WTC11 (cell line): ENCODE data around the gene CCDC74B. TPM values are rescaled to one million over a fixed set of nuclear protein-coding genes. Genes with fewer than 3 reads are reported as not detected.
A peak's percentile ranks its signal among the peaks of the same experiment; 100 is the strongest.

Experiments
- ATAC-seq: fragments of 200-7000 bp; cut with Tn5 transposase; 2 replicates; pipeline ENCODE4 v1.10.0; 2021; ENCODE audit warnings: mild to moderate bottlenecking, moderate library complexity
- CTCF ChIA-PET: fragments of 300-600 bp; sonication (Branson Sonifier 250); formaldehyde crosslinking; loops from one replicate; lab custom pipeline; 2021; ENCODE audit warnings: antibody characterized with exemption; lab: Charles Lee
- POLR2A ChIA-PET: fragments of 350-600 bp; sonication (Branson Sonifier 250); formaldehyde crosslinking; loops from one replicate; lab custom pipeline; 2021; ENCODE audit warnings: antibody characterized with exemption; lab: Charles Lee
- DNase-seq: peaks from one replicate; pipeline ENCODE4 v3.0.0; 2021; ENCODE audit warnings: low spot score
- H3K27ac Mint-ChIP-seq: 2 replicates; pipeline ENCODE4 v1.8.0; 2021; ENCODE audit warnings: mixed read lengths
- H3K27me3 Mint-ChIP-seq: 2 replicates; pipeline ENCODE4 v1.8.0; 2021; ENCODE audit warnings: low read depth, mild to moderate bottlenecking, moderate library complexity, mixed read lengths
- H3K36me3 Mint-ChIP-seq: 2 replicates; pipeline ENCODE4 v1.8.0; 2021; ENCODE audit warnings: mixed read lengths
- H3K4me1 Mint-ChIP-seq: 2 replicates; pipeline ENCODE4 v1.8.0; 2022; ENCODE audit warnings: mixed read lengths
- H3K4me3 Mint-ChIP-seq: 2 replicates; pipeline ENCODE4 v1.8.0; 2021; ENCODE audit warnings: mild to moderate bottlenecking, moderate library complexity, mixed read lengths
- H3K9me3 Mint-ChIP-seq: 2 replicates; pipeline ENCODE4 v1.8.0; 2021; ENCODE audit warnings: mixed read lengths
- ATF2 ChIP-seq: sonication (generic); formaldehyde crosslinking; IDR thresholded peaks from 2 replicates; pipeline ENCODE4 v1.8.1; 2022; ENCODE audit warnings: low read depth, missing genetic modification reagents, borderline replicate concordance
- CREB1 ChIP-seq: sonication (generic); formaldehyde crosslinking; IDR thresholded peaks from 2 replicates; pipeline ENCODE4 v1.8.0; 2023; ENCODE audit warnings: mild to moderate bottlenecking, missing genetic modification reagents
- JAZF1 ChIP-seq: fragments of 250-450 bp; sonication (Bioruptor Pico); IDR thresholded peaks from 2 replicates; pipeline ENCODE4 v1.9.0; 2021; ENCODE audit warnings: moderate library complexity, mild to moderate bottlenecking, inconsistent platforms
- JUN ChIP-seq: sonication (generic); formaldehyde crosslinking; IDR thresholded peaks from 2 replicates; pipeline ENCODE4 v1.8.0; 2023; ENCODE audit warnings: mild to moderate bottlenecking, missing genetic modification reagents
- KAT7 ChIP-seq: sonication (generic); formaldehyde crosslinking; IDR thresholded peaks from 2 replicates; pipeline ENCODE4 v1.8.1; 2023; ENCODE audit warnings: missing genetic modification reagents, mild to moderate bottlenecking, borderline replicate concordance
- MYBL2 ChIP-seq: sonication (generic); formaldehyde crosslinking; IDR thresholded peaks from 2 replicates; pipeline ENCODE4 v1.8.1; 2023; ENCODE audit warnings: mild to moderate bottlenecking, moderate library complexity, missing genetic modification reagents
- NR1H2 ChIP-seq: sonication (generic); formaldehyde crosslinking; IDR thresholded peaks from 2 replicates; pipeline ENCODE4 v1.9.0; 2021; ENCODE audit warnings: mild to moderate bottlenecking, moderate library complexity, missing genetic modification reagents
- NR3C1 ChIP-seq: sonication (generic); formaldehyde crosslinking; conservative IDR thresholded peaks from 2 replicates; pipeline ENCODE4 v1.8.1; 2023; ENCODE audit warnings: low read depth, mild to moderate bottlenecking, missing genetic modification reagents
- PREB ChIP-seq: sonication (generic); formaldehyde crosslinking; IDR thresholded peaks from 2 replicates; pipeline ENCODE4 v1.8.1; 2022; ENCODE audit warnings: mild to moderate bottlenecking, missing genetic modification reagents, moderate library complexity, borderline replicate concordance
- RELA ChIP-seq: sonication (generic); formaldehyde crosslinking; IDR thresholded peaks from 2 replicates; pipeline ENCODE4 v1.8.1; 2022; ENCODE audit warnings: missing genetic modification reagents, mild to moderate bottlenecking, borderline replicate concordance
- ZBTB21 ChIP-seq: sonication (generic); formaldehyde crosslinking; IDR thresholded peaks from 2 replicates; pipeline ENCODE4 v1.8.1; 2023; ENCODE audit warnings: mild to moderate bottlenecking, missing genetic modification reagents, borderline replicate concordance
- ZMAT4 ChIP-seq: fragments of 250-450 bp; sonication (Bioruptor Pico); IDR thresholded peaks from 2 replicates; pipeline ENCODE4 v1.9.0; 2021; ENCODE audit warnings: mild to moderate bottlenecking
- ZNF232 ChIP-seq: sonication (generic); formaldehyde crosslinking; IDR thresholded peaks from 2 replicates; pipeline ENCODE4 v1.8.0; 2022; ENCODE audit warnings: mild to moderate bottlenecking, missing genetic modification reagents
- ZNF416 ChIP-seq: fragments of 250-450 bp; sonication (Bioruptor Pico); IDR thresholded peaks from 2 replicates; pipeline ENCODE4 v1.9.0; 2021; ENCODE audit warnings: mild to moderate bottlenecking, inconsistent platforms
- ZNF512 ChIP-seq: sonication (generic); formaldehyde crosslinking; IDR thresholded peaks from 2 replicates; pipeline ENCODE4 v1.8.1; 2022; ENCODE audit warnings: missing genetic modification reagents, borderline replicate concordance
- total RNA-seq: library from RNA; stranded (reverse); gene quantifications from 3 replicates; pipeline ENCODE4 v1.2.3, GENCODE V29; 2021
- TF ChIP-seq, protein P1 (sequence below): sonication (generic); formaldehyde crosslinking; IDR thresholded peaks from 2 replicates; pipeline ENCODE4 v1.8.0; 2022; ENCODE audit warnings: mild to moderate bottlenecking, missing genetic modification reagents

CCDC74B gene
- total RNA-seq, 1 experiment from 2014 or later: 5.4 TPM

DNA sequence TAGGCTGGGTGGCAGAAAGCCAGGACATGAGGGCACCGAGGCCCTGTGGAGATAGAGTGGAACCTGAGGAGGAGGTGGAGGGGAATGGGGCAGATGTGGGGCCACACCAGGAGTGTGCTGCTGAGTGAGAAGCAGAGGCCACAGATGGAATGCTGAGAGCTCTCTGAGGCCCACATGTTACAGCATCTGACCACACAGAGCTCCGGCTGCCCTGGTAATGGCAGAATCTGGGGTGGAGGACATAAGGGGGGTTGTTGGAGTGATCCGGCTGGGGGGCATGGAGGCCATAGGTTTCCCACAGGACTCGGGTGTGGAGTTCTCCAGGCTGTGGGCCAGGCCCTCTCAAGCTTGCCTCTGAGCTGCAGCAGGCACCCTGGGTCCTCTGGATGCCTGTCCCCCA lies 41.0 kb upstream of the CCDC74B start:
- Mint-ChIP-seq H3K4me1 (peaks cover 7% of the 10 kb centered on the region), H3K9me3 (no peaks in the 10 kb centered on the region), H3K27me3 (no peaks in the 10 kb centered on the region), H3K36me3 (no peaks in the 10 kb centered on the region), H3K4me3 (no peak overlapping the region), H3K27ac (no peak overlapping the region)
- POLR2A ChIA-PET: interaction anchor here (0.7 to 0.8 kb wide), 2 partner anchors 156 to 1303 kb away, joined by 3 to 4 read pairs; no protein-coding TSS in a partner anchor
- CTCF ChIA-PET: no interaction called here
- no peak for DNase-seq
- no peak for ATAC-seq
- no peak for TF ChIP-seq ZNF512 (CRISPR knock-in tag)
- no peak for TF ChIP-seq JUN (CRISPR knock-in tag)
- TF ChIP-seq JAZF1 (CRISPR knock-in tag): no peak
- no peak for TF ChIP-seq CREB1
- no peak for TF ChIP-seq PREB (CRISPR knock-in tag)

DNA sequence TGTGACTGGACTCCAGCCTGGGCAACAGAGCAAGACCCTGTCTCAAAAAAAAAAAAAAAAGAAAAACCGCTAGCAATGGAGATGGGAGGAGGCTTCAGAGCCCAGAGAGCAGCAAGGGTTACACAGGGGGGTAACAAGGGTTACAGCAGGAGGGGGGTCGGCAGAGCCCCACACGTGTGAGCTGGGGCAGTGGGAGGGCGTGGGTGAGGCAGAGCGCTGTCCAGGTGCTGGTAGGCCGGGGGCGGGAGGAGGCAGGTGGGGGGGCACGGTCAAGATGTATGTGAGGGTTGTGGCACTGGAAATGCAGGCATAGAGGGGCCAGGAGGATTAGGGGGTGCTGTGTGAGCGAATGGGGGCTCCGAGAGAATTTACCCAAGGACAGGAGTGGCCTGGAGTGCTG lies 40.5 kb upstream of the CCDC74B start:
- Mint-ChIP-seq H3K9me3 (no peaks in the 10 kb centered on the region), H3K27me3 (no peaks in the 10 kb centered on the region), H3K4me1 (peaks cover 7% of the 10 kb centered on the region), H3K27ac (no peak overlapping the region), H3K36me3 (no peaks in the 10 kb centered on the region), H3K4me3 (no peak overlapping the region)
- ChIA-PET POLR2A (interaction anchor here (0.7 to 0.8 kb wide), 2 partner anchors 156 to 1304 kb away, joined by 3 to 4 read pairs; no protein-coding TSS in a partner anchor), CTCF (interaction anchor here (1.6 kb wide), 1 partner anchor 103 kb away, joined by 3 read pairs; no protein-coding TSS in a partner anchor)
- no peak for ATAC-seq
- TF ChIP-seq, protein P1, sequence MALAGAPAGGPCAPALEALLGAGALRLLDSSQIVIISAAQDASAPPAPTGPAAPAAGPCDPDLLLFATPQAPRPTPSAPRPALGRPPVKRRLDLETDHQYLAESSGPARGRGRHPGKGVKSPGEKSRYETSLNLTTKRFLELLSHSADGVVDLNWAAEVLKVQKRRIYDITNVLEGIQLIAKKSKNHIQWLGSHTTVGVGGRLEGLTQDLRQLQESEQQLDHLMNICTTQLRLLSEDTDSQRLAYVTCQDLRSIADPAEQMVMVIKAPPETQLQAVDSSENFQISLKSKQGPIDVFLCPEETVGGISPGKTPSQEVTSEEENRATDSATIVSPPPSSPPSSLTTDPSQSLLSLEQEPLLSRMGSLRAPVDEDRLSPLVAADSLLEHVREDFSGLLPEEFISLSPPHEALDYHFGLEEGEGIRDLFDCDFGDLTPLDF (CRISPR knock-in tag): no peak
- TF ChIP-seq ZBTB21 (CRISPR knock-in tag) (no peak), ZNF416 (CRISPR knock-in tag) (no peak)
- DNase-seq: no peak

DNA sequence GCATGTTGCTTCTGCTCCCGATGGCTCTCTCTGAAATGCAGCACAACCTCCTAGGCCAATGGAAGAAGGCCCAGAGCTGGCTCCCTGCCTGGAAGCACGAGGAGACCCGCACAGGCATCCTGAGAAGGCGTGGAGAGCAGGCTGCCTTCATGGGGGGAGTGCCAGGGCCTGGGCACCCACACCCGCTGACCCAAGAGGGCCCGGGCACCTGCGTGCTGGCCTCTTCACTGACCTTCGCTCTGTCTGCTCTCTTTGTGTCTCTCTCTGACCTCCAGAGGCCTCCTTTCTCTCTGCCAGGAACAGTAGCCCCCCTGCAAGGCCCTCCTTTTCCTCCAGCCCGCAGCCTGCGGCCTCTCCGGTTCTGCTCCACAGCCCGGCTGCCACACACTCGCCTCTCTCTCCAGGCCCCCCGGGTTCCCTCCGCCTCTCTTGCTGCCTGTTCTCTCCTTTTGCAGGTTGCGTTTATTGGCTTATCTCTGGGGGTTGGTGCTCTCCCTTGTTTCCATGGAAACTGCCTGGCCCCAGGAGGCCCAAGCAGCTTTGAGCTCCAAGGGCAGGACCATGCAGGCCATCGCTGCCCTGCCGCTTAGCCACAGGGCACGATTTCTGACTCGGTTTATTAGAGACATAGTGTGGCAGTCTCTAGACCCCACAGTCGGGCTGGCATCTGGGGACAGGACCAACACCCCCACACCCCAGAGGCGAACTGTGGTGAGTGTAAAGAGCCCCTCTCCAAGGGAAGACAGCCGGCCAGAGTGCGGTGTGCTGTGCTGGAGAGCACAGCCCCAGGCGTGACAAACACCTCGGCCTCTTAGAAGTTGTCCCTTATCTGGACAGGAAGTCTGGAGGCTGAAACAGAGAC lies 38.8 kb upstream of the CCDC74B start:
- no peaks in the 10 kb centered on the region for H3K36me3 Mint-ChIP-seq
- H3K27me3 Mint-ChIP-seq: no peaks in the 10 kb centered on the region
- H3K4me1 Mint-ChIP-seq: peaks cover 7% of the 10 kb centered on the region
- H3K4me3 Mint-ChIP-seq: peak overlapping the region; percentile 66
- no peak for DNase-seq
- no peak overlapping the region for H3K27ac Mint-ChIP-seq
- TF ChIP-seq RELA (no peak), MYBL2 (no peak), NR3C1 (CRISPR knock-in tag) (no peak), ZNF232 (CRISPR knock-in tag) (no peak), ATF2 (CRISPR knock-in tag) (no peak), NR1H2 (CRISPR knock-in tag) (no peak), ZMAT4 (CRISPR knock-in tag) (no peak), KAT7 (CRISPR knock-in tag) (no peak)
- ATAC-seq: no peak
- POLR2A ChIA-PET: no interaction called here
- CTCF ChIA-PET: interaction anchor here (1.5 to 1.6 kb wide), 2 partner anchors 104 to 149 kb away, joined by 3 to 4 read pairs; no protein-coding TSS in a partner anchor
- no peaks in the 10 kb centered on the region for H3K9me3 Mint-ChIP-seq
